SK-N-SH (cell line): ENCODE results near the gene WFDC10A.
"Not testable (repeated sequence)": the region's sequence is repeated elsewhere in the genome, so short reads cannot be mapped to it uniquely, and the experiment has no call there.

Source experiments
- CTCF ChIP-seq: fragments of 200-600 bp; sonication (generic); IDR thresholded peaks from 2 replicates; pipeline ENCODE4 v1.6.1; 2017; ENCODE audit warnings: antibody characterized with exemption, mild to moderate bottlenecking, moderate library complexity
- EP300 ChIP-seq, 2 experiments: IDR thresholded peaks; 2 replicates each; pipeline versions ENCODE4 v1.4.0 to v1.6.1; 2012; ENCODE audit warnings: borderline replicate concordance in 1 of 2, low read depth in 1 of 2, low read length in 1 of 2
- EZH2phosphoT487 ChIP-seq: fragments of 200-600 bp; sonication (generic); IDR thresholded peaks from 2 replicates; pipeline ENCODE4 v1.6.1; 2017; ENCODE audit warnings: low read depth, mixed run types, mild to moderate bottlenecking, antibody characterized with exemption, moderate library complexity, borderline replicate concordance
- FOSL2 ChIP-seq: IDR thresholded peaks from 2 replicates; pipeline ENCODE4 v1.4.0; 2012; ENCODE audit warnings: low read depth, mild to moderate bottlenecking, moderate library complexity, borderline replicate concordance
- FOXJ3 ChIP-seq: sonication (generic); formaldehyde crosslinking; IDR thresholded peaks from 2 replicates; pipeline ENCODE4 v1.5.1; 2020; ENCODE audit warnings: mild to moderate bottlenecking, missing genetic modification reagents
- FOXM1 ChIP-seq: IDR thresholded peaks from 2 replicates; pipeline ENCODE4 v1.4.0; 2012; ENCODE audit warnings: low read depth, mild to moderate bottlenecking
- POLR2AphosphoS5 ChIP-seq: IDR thresholded peaks from 2 replicates; pipeline ENCODE4 v1.6.1; 2012; ENCODE audit warnings: low read depth, low read length
- RCOR1 ChIP-seq: fragments of 150-350 bp; IDR thresholded peaks from 2 replicates; pipeline ENCODE4 v1.6.1; 2017; ENCODE audit warnings: antibody characterized with exemption, low read length
- RFX5 ChIP-seq: IDR thresholded peaks from 2 replicates; pipeline ENCODE4 v1.6.1; 2012; ENCODE audit warnings: mild to moderate bottlenecking, improper control_type of control experiment, low read length
- SMC3 ChIP-seq: IDR thresholded peaks from 2 replicates; pipeline ENCODE4 v1.6.1; 2012; ENCODE audit warnings: low read depth, low read length, improper control_type of control experiment
- TEAD4 ChIP-seq: IDR thresholded peaks from 2 replicates; pipeline ENCODE4 v1.4.0; 2012; ENCODE audit warnings: mild to moderate bottlenecking, borderline replicate concordance; ENCODE audit not compliant: insufficient read depth
- USF2 ChIP-seq: fragments of 150-350 bp; IDR thresholded peaks from 2 replicates; pipeline ENCODE4 v1.6.1; 2017; ENCODE audit warnings: antibody characterized with exemption, low read length, low read depth, borderline replicate concordance
- YY1 ChIP-seq: IDR thresholded peaks from 2 replicates; pipeline ENCODE4 v1.4.0; 2012; ENCODE audit warnings: low read depth, mild to moderate bottlenecking

- TF ChIP-seq FOXJ3 (CRISPR knock-in tag); TEAD4; POLR2AphosphoS5; EZH2phosphoT487; USF2; FOXM1; RCOR1; CTCF; FOSL2; EP300 (IDR thresholded peaks at IDR 0.05; ENCODE audit: borderline replicate concordance in 1 of 2, low read depth in 1 of 2, low read length in 1 of 2); YY1; SMC3; RFX5: not testable (repeated sequence)
These were observed 11.5 kb downstream of the WFDC10A start for GRCh38 chr20:45641076-45641475.
